ENCODE data around the gene CARD10.
"Not testable (repeated sequence)": the region's sequence is repeated elsewhere in the genome, so short reads cannot be mapped to it uniquely, and the experiment has no call there.

Gene CARD10

GRCh38 chr22:37485395-37486223 lies 33.6 kb downstream of the CARD10 start:
- DNase-seq = no peak

- no peak for DNase-seq
Measured at GRCh38 chr22:37484480-37485394, 34.5 kb downstream of the CARD10 start.

GRCh38 chr22:37483050-37483449 lies 36.2 kb downstream of the CARD10 start:
- no peak for DNase-seq

DNA sequence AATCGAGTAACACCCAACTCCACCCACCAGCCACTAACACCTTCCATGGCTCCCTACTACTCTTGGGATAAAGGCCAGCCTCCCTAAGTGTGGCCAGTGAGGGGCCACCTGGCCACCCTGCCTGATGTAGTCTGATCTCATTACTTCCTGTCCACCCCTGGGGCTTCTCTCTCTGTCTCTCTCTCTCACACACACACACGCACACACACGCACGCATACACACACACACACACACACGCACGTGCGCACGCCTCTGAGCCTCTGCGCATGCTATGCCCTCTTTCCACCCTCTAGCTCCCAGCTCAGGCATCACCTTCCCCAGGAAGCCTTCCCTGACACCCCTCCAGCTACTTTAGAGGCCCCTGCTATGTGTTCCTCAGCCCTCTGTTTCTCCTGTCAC lies 37.0 kb downstream of the CARD10 start:
- DNase-seq = no peak

GRCh38 chr22:37481347-37481907 lies 37.8 kb downstream of the CARD10 start:
- DNase-seq = no peak

GRCh38 chr22:37480387-37481346 lies 38.5 kb downstream of the CARD10 start:
- DNase-seq = no peak

DNA sequence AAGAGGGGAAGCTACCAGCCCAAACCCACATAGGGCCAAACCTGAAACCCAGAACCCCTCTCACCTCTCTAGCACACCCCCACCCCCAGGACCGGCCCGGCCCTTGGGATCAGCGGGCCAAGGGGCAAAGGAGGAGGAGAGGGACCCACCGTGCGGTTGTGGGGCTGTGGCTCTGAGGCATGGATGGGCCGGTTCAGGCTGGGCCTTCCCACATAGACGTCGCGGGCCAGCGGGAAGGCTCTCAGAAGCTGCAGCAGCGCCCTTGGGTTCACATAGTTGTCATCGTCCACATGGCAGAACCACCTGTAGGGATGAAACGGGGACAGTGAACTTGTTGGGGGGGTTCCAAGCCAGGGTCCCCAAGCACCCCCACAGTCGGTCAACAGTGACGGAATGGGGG lies 40.0 kb downstream of the CARD10 start:
- DNase-seq = no peak

DNA sequence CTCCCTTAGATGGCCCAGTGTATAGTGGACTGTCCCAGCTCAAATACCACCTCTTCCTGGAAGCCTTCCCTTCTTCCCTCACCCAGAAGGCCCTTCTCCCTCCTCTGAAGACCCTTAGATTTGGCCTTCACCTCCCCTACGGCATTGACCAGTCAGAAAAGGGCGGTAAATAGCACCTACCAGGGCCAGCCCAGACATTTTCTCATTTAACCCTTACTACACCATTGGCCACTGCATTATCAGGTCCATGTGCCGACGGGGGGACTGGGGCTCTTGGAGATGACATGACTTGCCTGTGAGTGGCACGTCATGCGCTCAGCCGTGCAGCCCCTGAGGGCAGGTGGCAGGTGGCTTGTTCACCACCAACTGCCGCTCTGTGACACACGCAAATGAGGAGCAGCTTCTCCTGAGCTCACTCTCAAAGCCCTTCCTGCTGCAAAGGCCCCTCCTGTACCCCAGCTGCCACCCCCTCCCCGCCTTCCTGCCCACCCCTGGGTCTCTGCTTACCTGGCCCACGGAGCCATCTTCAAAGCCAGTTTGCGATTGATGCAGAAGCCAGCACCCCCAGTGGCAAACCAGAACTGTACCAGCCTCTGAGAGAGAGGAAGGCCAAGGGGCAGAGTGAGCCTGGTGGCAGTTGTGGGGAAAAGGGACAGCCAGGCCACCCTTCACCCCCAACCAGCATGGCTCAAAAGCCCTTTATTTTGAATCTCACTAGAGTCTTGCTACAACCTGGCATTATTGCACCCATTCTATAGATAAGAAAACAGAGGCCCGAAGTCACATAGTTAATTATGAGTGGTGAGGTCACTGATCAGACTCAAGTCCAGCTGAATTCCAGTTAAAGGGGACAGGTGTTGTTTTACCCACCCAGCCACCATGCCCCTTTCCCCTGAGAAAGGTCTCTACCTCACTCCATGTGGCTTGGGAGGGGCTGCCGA lies 42.6 kb downstream of the CARD10 start:
- peak in 2 of 3 experiments; percentile 8 to 36 for DNase-seq

DNA sequence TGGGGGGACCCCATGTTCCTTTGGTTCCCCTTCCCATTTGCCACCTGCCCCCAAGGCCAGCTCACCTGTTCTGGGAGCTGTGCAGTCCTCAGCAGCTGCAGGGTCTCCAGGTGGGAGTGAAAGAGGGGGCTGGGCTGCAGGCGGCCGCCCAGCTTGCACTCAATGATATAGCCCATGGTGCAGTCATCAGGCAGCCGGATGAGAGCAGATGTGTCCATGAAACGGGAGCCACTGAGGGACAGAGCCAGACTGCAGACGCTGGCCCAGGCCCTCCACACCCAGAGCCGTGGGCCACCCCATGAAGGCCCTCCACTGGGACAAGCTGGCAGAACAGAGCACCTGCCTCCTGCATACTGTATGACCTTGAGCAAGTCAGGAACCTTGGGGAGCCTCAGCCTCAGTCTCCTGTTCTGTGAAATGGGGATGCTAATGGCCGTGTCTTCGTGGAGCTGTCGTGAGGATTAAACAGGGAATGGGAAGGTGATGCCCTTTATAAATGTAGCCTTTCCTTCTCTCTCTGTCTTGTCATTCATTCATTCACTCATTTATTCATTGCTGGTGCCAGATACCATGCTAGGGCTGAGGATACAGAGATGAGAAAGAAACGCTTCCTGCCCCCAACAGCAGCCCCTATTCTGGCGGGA lies 44.6 kb downstream of the CARD10 start:
- DNase-seq = no peak

DNA sequence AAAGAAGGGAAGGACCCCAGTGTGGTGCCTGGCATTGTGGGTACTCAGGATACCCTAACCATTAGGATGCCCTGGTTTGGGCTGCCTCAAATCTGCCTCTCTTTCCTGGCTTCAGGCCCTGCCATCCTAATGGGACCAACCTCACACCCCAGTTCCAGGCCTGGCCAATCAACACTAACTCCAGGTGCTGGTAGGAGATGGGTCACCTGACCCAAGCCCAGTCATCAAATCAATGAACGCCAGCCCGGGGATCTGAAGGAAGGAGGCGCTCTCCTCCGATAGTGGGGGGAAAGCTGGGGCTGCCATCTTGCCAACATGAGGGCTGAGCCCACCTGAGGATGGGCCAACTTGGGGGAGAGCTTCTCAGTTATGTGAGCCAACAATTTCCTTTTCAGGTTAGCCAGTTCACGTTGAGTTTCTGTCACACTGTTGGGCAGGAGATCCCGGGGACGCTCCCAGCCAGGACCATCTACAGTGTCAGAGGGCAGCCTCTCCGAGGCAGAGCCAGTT lies 45.7 kb downstream of the CARD10 start:
- no peak for DNase-seq

DNA sequence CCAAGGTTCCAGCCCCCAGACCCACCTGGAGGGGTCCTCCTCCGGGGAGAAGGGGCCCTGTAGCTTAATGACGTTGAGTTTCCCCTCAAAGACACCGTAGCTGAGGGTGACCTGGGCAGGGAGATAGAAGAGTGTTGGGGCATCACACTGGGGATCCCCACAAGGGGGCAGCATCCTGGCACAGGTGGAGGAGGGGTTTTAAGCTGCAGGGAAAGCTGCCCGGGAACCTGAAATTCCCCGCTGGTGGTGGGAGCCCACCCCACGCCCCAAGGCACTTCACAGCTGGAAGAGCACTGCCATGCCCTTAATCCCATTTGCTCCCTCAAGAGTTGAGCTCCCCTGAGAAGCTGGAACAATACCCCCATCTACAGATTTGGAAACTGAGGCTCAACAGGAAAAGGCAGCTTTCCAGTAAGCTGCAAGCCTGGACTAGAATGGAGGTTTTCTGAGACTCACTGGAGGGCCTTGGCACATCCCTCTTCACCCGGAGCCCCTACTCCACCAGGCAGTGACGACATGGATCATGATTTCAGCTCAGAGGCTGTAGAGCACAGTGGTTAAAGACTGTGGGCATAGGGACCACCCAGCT lies 46.7 kb downstream of the CARD10 start:
- peak in 1 of 3 experiments; percentile 15 for DNase-seq

DNA sequence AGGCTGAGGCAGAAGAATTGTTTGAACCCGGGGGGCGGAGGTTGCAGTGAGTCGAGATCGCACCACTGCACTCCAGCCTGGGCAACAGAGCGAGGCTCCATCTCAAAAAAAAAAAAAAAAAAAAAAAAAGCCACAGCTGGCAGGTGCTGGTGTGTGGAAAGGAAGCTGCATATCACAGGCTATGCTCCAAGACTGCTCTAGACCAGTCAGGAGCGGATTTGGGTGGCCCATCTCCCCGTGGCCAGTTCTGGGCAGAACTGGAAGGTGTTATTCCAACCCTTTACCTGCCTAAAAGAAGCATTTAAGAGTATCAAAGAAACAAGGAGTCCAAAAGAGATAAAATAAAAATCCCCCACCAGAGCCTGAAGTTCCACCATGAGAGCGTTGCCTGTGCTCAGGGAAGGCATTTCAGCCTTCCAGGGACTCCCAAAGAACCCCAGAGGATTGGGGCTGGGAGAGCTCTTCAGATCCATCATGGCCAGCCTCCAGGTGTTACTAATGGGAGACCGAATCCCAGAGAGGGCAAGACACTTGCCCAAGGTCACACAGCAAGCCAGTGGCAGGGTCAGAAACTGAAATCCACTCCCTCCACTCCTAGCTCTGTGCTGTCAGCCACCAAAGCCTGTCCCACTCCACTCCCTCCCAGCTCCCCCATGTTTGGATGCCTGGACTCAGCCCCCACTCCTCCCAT lies 47.3 kb downstream of the CARD10 start:
- no peak for DNase-seq

DNA sequence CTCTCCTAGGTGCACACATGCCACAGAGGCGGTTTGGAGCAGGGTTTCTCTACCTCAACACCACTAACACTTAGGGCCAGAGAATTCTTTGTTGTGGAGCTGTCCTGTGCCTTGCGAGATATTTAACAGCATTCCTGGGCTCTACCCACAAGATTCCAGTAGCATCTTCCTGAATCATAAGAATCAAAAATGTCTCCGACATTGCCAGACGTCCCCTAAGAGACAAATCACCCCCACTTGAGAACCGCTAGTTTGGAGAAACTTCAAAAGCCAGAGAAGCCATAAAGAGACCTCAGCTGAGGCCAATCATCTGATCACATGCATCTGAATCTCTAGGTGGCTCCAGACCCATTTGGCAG lies 49.1 kb downstream of the CARD10 start:
- no peak for DNase-seq

DNA sequence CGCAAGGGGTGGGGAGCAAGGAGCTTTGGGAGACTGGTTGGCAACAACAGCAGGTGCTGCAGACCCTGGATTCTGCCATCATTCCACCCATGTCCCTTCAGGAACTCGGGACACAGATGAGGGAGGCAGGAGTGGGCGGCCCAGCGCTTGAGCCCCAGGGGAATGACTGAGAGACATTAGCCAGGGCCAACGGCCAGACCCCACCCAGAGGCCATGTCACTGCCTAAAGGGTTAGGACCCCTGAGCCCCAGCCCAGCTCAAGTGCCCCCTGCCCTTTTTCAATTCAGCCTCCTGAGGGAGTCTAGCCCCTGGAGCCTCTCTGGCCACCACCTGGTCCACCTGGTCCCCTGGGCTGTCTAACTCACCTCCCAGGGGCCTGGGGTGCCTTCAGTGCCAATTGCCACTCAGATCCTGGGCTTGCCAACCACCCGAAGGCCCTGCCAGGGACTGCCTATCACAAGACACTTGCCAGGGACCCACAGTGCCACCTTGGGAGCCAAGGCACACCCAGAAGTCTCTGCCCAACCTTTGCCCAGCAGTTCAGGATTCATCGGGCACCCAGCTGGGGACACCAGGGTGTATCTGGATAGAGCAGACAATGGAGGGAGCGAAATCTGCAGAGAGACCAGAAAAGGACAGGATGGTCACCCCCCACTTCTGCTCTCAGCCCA lies 49.7 kb downstream of the CARD10 start:
- no peak for DNase-seq

DNA sequence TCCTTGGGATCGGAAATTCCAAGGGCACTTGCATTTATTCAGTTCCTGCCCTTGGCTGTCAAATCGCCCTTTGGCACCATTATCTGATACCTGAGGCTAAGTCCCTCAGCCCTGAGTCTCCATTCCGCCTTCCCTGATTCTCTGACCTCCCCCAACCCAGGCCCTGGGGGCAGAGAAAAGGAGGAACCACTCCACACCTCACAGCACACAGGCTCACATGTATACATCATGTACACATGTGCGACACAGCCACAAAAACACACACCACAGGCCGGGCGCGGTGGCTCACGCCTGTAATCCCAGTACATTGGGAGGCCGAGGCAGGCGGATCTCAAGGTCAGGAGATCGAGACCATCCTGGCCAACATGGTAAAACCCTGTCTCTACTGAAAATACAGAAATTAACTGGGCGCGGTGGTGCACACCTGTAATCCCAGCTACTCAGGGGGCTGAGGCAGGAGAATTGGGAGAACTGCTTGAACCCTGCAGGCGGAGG lies 51.0 kb downstream of the CARD10 start:
- not testable (repeated sequence) for DNase-seq

GRCh38 chr22:37467391-37467955 lies 51.7 kb downstream of the CARD10 start:
- DNase-seq = no peak

GRCh38 chr22:37464181-37464580 lies 55.0 kb downstream of the CARD10 start:
- no peak for DNase-seq

DNA sequence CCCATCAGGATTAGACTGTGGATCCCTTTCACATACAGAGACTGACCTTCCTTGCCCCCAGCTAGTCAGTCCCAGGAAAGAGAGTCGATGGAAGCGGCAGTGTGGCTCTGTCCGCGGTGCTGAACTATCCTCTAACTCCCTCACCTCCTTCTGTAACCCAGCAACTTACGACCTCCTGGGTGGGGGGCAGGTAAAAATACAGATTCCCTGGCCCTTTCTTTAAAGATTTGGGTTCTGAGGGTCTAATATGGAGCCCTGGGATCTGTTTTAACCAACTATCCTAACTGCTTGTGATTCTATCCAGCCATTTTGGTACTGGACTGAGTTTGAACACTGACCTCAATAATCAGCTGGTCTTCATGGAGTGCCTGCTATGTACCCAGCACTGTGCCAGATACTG lies 56.2 kb downstream of the CARD10 start:
- no peak for DNase-seq

Data from NCI-H1417 (cell line).